Nephron (organoid): ENCODE results near the gene FOXD3.

Experiments
- H3K27ac Mint-ChIP-seq, 3 experiments: 2 replicates each; pipeline ENCODE4 v1.8.0; 2020; ENCODE audit warnings: mixed read lengths in 3 of 3, mild to moderate bottlenecking in 2 of 3, moderate library complexity in 1 of 3
- H3K27me3 Mint-ChIP-seq: 2 replicates; pipeline ENCODE4 v1.8.0; 2021; ENCODE audit warnings: low read depth, mild to moderate bottlenecking, moderate library complexity, mixed read lengths
- H3K36me3 Mint-ChIP-seq: 2 replicates; pipeline ENCODE4 v1.8.0; 2020; ENCODE audit warnings: low read depth, mixed read lengths
- H3K4me1 Mint-ChIP-seq: 2 replicates; pipeline ENCODE4 v1.8.0; 2020; ENCODE audit warnings: mixed read lengths
- H3K4me3 Mint-ChIP-seq, 3 experiments: 2 replicates each; pipeline ENCODE4 v1.8.0; 2020; ENCODE audit warnings: mild to moderate bottlenecking in 3 of 3, mixed read lengths in 3 of 3, moderate library complexity in 2 of 3
- H3K9me3 Mint-ChIP-seq: 2 replicates; pipeline ENCODE4 v1.8.0; 2020; ENCODE audit warnings: mixed read lengths
- TF ChIP-seq, protein P1 (sequence below), 3 experiments: fragments of 200-600 bp; sonication (generic); IDR thresholded peaks; one replicate each; pipeline ENCODE4 v1.5.0; 2021; ENCODE audit warnings: antibody characterized with exemption in 3 of 3; ENCODE audit not compliant: unreplicated experiment in 3 of 3

FOXD3 gene

GRCh38 chr1:63359561-63359960 is 37.2 kb downstream of the FOXD3 start:
- no peak overlapping the region for H3K27ac Mint-ChIP-seq

DNA sequence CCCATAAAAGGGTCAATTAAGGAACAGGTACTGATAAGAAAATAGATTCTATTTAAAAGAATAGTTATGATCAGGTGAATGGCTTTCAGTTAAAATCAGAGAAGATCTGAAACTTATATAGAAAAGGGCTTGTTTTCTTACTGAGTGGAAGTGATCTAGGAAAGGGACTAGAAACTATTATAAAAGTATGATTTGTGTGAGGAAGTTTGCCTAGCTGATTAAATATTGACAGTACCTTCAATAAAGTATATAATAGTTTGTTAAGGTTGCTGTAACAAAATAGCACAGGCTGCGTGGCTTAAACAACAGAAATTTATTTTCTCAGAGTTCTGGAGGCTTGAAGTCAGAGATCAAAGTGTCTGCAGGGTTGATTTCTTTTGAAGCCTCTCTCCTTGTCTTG is 39.7 kb downstream of the FOXD3 start:
- Mint-ChIP-seq H3K27ac (no peak overlapping the region), H3K4me1 (peaks cover 18% of the 10 kb centered on the region), H3K36me3 (no peaks in the 10 kb centered on the region), H3K9me3 (no peaks in the 10 kb centered on the region), H3K27me3 (peaks cover 5% of the 10 kb centered on the region), H3K4me3 (no peak overlapping the region)
- TF ChIP-seq, protein P1, sequence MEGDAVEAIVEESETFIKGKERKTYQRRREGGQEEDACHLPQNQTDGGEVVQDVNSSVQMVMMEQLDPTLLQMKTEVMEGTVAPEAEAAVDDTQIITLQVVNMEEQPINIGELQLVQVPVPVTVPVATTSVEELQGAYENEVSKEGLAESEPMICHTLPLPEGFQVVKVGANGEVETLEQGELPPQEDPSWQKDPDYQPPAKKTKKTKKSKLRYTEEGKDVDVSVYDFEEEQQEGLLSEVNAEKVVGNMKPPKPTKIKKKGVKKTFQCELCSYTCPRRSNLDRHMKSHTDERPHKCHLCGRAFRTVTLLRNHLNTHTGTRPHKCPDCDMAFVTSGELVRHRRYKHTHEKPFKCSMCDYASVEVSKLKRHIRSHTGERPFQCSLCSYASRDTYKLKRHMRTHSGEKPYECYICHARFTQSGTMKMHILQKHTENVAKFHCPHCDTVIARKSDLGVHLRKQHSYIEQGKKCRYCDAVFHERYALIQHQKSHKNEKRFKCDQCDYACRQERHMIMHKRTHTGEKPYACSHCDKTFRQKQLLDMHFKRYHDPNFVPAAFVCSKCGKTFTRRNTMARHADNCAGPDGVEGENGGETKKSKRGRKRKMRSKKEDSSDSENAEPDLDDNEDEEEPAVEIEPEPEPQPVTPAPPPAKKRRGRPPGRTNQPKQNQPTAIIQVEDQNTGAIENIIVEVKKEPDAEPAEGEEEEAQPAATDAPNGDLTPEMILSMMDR (IDR thresholded peaks at IDR 0.05; ENCODE audit: unreplicated experiment in 3 of 3), result no peak

More at GRCh38 chr1:63359561-63359960, 37.2 kb downstream of the FOXD3 start:
- no peaks in the 10 kb centered on the region for H3K4me1 Mint-ChIP-seq
- H3K9me3 Mint-ChIP-seq, result no peaks in the 10 kb centered on the region
- no peaks in the 10 kb centered on the region for H3K36me3 Mint-ChIP-seq
- H3K4me3 Mint-ChIP-seq, result no peak overlapping the region
- TF ChIP-seq, protein P1 (IDR thresholded peaks at IDR 0.05; ENCODE audit: unreplicated experiment in 3 of 3), result no peak
- peaks cover 10% of the 10 kb centered on the region for H3K27me3 Mint-ChIP-seq

GRCh38 chr1:63362578-63362977 is 40.2 kb downstream of the FOXD3 start:
- Mint-ChIP-seq H3K27me3 (peaks cover 7% of the 10 kb centered on the region), H3K9me3 (no peaks in the 10 kb centered on the region), H3K4me1 (peaks cover 19% of the 10 kb centered on the region), H3K27ac (no peak overlapping the region), H3K36me3 (no peaks in the 10 kb centered on the region), H3K4me3 (no peak overlapping the region)
- TF ChIP-seq, protein P1 (IDR thresholded peaks at IDR 0.05; ENCODE audit: unreplicated experiment in 3 of 3), result no peak

- H3K9me3 Mint-ChIP-seq, result no peaks in the 10 kb centered on the region
- peaks cover 7% of the 10 kb centered on the region for H3K27me3 Mint-ChIP-seq
- no peak overlapping the region for H3K27ac Mint-ChIP-seq
- no peak overlapping the region for H3K4me3 Mint-ChIP-seq
- TF ChIP-seq, protein P1 (IDR thresholded peaks at IDR 0.05; ENCODE audit: unreplicated experiment in 3 of 3), result no peak
- H3K36me3 Mint-ChIP-seq, result no peaks in the 10 kb centered on the region
- H3K4me1 Mint-ChIP-seq, result peaks cover 22% of the 10 kb centered on the region
Measured at GRCh38 chr1:63363014-63363413, 40.6 kb downstream of the FOXD3 start.

DNA sequence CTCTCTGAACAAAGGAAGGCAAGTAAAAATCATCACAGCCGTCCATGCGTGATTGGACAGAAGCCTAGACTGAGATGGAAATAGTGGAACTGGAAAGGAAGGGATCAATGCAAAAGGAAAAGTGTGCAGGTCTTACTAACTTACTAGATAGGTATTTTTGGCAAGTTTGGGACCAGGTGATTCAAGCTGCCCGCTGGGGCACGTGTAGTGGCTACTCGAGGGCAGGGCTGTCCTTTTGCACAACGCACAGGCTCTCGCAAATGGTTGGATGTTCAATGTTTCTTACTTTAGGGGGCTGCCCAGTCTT is 44.5 kb downstream of the FOXD3 start:
- Mint-ChIP-seq H3K9me3 (no peaks in the 10 kb centered on the region), H3K27ac (peak overlapping the region; percentile 81 to 92 (median 83))

More for the DNA sequence above, 44.5 kb downstream of the FOXD3 start:
- H3K36me3 Mint-ChIP-seq, result peaks cover 6% of the 10 kb centered on the region
- TF ChIP-seq, protein P1 (IDR thresholded peaks at IDR 0.05; ENCODE audit: unreplicated experiment in 3 of 3), result no peak
- H3K4me1 Mint-ChIP-seq, result peaks cover 29% of the 10 kb centered on the region
- H3K27me3 Mint-ChIP-seq, result peaks cover 7% of the 10 kb centered on the region
- peak overlapping the region; percentile 71 to 87 (median 82) for H3K4me3 Mint-ChIP-seq
